Aorta (tissue), 5 donors: ENCODE measurements around the gene GLRA2. TPM values are rescaled to one million over a fixed set of nuclear protein-coding genes. Genes with fewer than 3 reads are reported as not detected.
A peak's percentile ranks its signal among the peaks of the same experiment; 100 is the strongest.

Experiments used
- ATAC-seq: fragments of 200-7000 bp; cut with Tn5 transposase; one replicate; pipeline ENCODE4 v1.9.1; 2022; ENCODE audit warnings: moderate library complexity; ENCODE audit not compliant: low FRiP score
- DNase-seq, 2 donors: peaks; one replicate each; pipeline ENCODE4 v3.0.0-alpha.2; 2020
- H3K27ac ChIP-seq, 2 donors: one replicate each; pipeline ENCODE4 v1.5.1; 2013; ENCODE audit warnings: low read length in 2 of 2, mild to moderate bottlenecking in 2 of 2, moderate library complexity in 2 of 2, control low read depth in 1 of 2, inconsistent platforms in 1 of 2, low read depth in 1 of 2
- H3K27me3 ChIP-seq, 2 donors: one replicate each; pipeline ENCODE4 v1.6.1; 2013; ENCODE audit warnings: control low read depth in 1 of 2, low read length in 1 of 2, mild to moderate bottlenecking in 1 of 2, moderate library complexity in 1 of 2; ENCODE audit not compliant: insufficient read depth in 2 of 2, control insufficient read depth in 1 of 2
- H3K36me3 ChIP-seq, 2 donors: one replicate each; pipeline ENCODE4 v1.6.1; 2013; ENCODE audit warnings: control low read depth in 1 of 2, low read length in 1 of 2, mild to moderate bottlenecking in 1 of 2; ENCODE audit not compliant: insufficient read depth in 2 of 2, control insufficient read depth in 1 of 2
- H3K4me1 ChIP-seq, 2 donors: one replicate each; pipeline ENCODE4 v1.6.1; 2013; ENCODE audit warnings: low read length in 2 of 2, control low read depth in 1 of 2, mild to moderate bottlenecking in 1 of 2, moderate library complexity in 1 of 2; ENCODE audit not compliant: insufficient read depth in 2 of 2, control insufficient read depth in 1 of 2
- H3K4me3 ChIP-seq, 2 donors: one replicate each; pipeline ENCODE4 v1.5.1; 2013; ENCODE audit warnings: low read length in 2 of 2, control low read depth in 1 of 2, mild to moderate bottlenecking in 1 of 2
- H3K9me3 ChIP-seq: one replicate; pipeline ENCODE4 v1.6.1; 2013; ENCODE audit warnings: mild to moderate bottlenecking, low read length; ENCODE audit not compliant: control insufficient read depth
- WGBS, 2 donors: extraction: QIAGEN DNeasy Blood & Tissue Kit; methylation state at CpG; one replicate each; pipeline ENCODE4 v1.1.7; 2013; 5-methylcytosine and 5-hydroxymethylcytosine counted together
- intact Hi-C, 2 donors: fragments of 100-400 bp; cut with DNase I; formaldehyde crosslinking; loops; one replicate each; pipeline versions ENCODE4 v1.14.2 to v1.15.0; 2022
- long read RNA-seq, 2 donors: library from polyadenylated mRNA; unstranded; transcript quantifications; one replicate each; pipeline ENCODE4 v2.0.0, GENCODE V29; 2020 to 2021
- polyA plus RNA-seq, 2 donors: library from polyadenylated mRNA; stranded (reverse); fragments of 200-250 nt; gene quantifications; one replicate each; pipeline ENCODE4 v1.2.3, GENCODE V29; 2013
- total RNA-seq, 2 donors: library from RNA; stranded (reverse); fragmentation: NEBNext Ultra II Directional; extraction: Animal tissue kit (Norgen Biotek cat#: 25700); gene quantifications; one replicate each; pipeline ENCODE4 v1.2.1, GENCODE V29; 2021
- donor health status: healthy with polysubstance abuse.
- donor health status: Bipolar disorder and iron deficiency.
- donor health status: DM: no; HTN: no; CAD: no.
- donor health status: DM: no; HTN: no; CAD: no.
- donor health status: DM: yes; HTN: yes; CAD: no.

Gene GLRA2
- not detected for total RNA-seq
- polyA plus RNA-seq, result not detected
- long read RNA-seq, donor 1, result 0 reads
- long read RNA-seq, donor 2, partial matches to known transcripts, result 0 of 1 reads
- long read RNA-seq, donor 2, other reads (novel, unspliced or antisense), result 1 of 1 reads

GRCh38 chrX:14529290-14529989, at the start of gene GLRA2:
GLRA2 (plus strand) TSS chrX:14529536; CDS start chrX:14530058, 522 bp downstream.
- ATAC-seq, result no peak
- Histone ChIP-seq H3K4me1 (no peaks in the 10 kb centered on the region), H3K36me3 (no peaks in the 10 kb centered on the region), H3K9me3 (no peaks in the 10 kb centered on the region), H3K4me3 (no peak within 1 kb of the TSS), H3K27me3 (no peaks in the 10 kb centered on the region), H3K27ac (no peak within 1 kb of the TSS)
- DNase-seq, result no peak
- intact Hi-C loops, result no loop called here
- WGBS, 2 donors, result 5 to 12% methylated on average over 17 of the region's 17 CpGs

GRCh38 chrX:14489437-14489836, 39.9 kb upstream of the GLRA2 start:
- intact Hi-C loops, result no loop called here
- no peak for DNase-seq
- 57 to 83% methylated on average over 8 of the region's 8 CpGs for WGBS, 2 donors

GRCh38 chrX:14491689-14492088, 37.6 kb upstream of the GLRA2 start:
- Histone ChIP-seq H3K27me3 (no peaks in the 10 kb centered on the region), H3K36me3 (no peaks in the 10 kb centered on the region), H3K4me1 (no peaks in the 10 kb centered on the region), H3K9me3 (no peaks in the 10 kb centered on the region), H3K4me3 (no peak overlapping the region), H3K27ac (no peak overlapping the region)
- intact Hi-C loops, result no loop called here
- 25 to 56% methylated on average over 3 of the region's 3 CpGs for WGBS, 2 donors
- DNase-seq (no peak), ATAC-seq (no peak)

More at GRCh38 chrX:14489437-14489836, 39.9 kb upstream of the GLRA2 start:
- no peaks in the 10 kb centered on the region for H3K36me3 ChIP-seq
- no peaks in the 10 kb centered on the region for H3K4me1 ChIP-seq
- H3K27ac ChIP-seq, result no peak overlapping the region
- no peaks in the 10 kb centered on the region for H3K9me3 ChIP-seq
- no peak overlapping the region for H3K4me3 ChIP-seq
- no peak for ATAC-seq
- no peaks in the 10 kb centered on the region for H3K27me3 ChIP-seq

GRCh38 chrX:14496674-14497073, 32.7 kb upstream of the GLRA2 start:
- intact Hi-C loops, result no loop called here

GRCh38 chrX:14497184-14497666, 32.1 kb upstream of the GLRA2 start:
- H3K36me3 ChIP-seq, result no peaks in the 10 kb centered on the region

More at GRCh38 chrX:14496674-14497073, 32.7 kb upstream of the GLRA2 start:
- no peaks in the 10 kb centered on the region for H3K4me1 ChIP-seq
- H3K27me3 ChIP-seq, result no peaks in the 10 kb centered on the region
- WGBS, 2 donors, result 47 to 52% methylated on average over 3 of the region's 3 CpGs
- no peaks in the 10 kb centered on the region for H3K9me3 ChIP-seq
- ATAC-seq (no peak), DNase-seq (no peak)
- peak overlapping the region; percentile 40 to 59 for H3K4me3 ChIP-seq
- H3K36me3 ChIP-seq, result no peaks in the 10 kb centered on the region
- no peak overlapping the region for H3K27ac ChIP-seq

GRCh38 chrX:14501327-14501726, 28.0 kb upstream of the GLRA2 start:
- WGBS, 2 donors, result 17 to 66% methylated on average over 5 of the region's 5 CpGs
- Histone ChIP-seq H3K27ac (no peak overlapping the region), H3K9me3 (no peaks in the 10 kb centered on the region), H3K36me3 (no peaks in the 10 kb centered on the region), H3K4me3 (no peak overlapping the region), H3K4me1 (peaks cover 0 to 2% of the 10 kb centered on the region in 2 donors), H3K27me3 (no peaks in the 10 kb centered on the region)
- intact Hi-C loops, result no loop called here
- ATAC-seq (no peak), DNase-seq (no peak)

More at GRCh38 chrX:14497184-14497666, 32.1 kb upstream of the GLRA2 start:
- DNase-seq, result no peak
- peak overlapping the region; percentile 40 to 59 for H3K4me3 ChIP-seq
- no peaks in the 10 kb centered on the region for H3K9me3 ChIP-seq
- intact Hi-C loops, result no loop called here
- H3K27me3 ChIP-seq, result no peaks in the 10 kb centered on the region
- WGBS, 2 donors, result 6 to 18% methylated on average over 4 of the region's 4 CpGs
- no peak overlapping the region for H3K27ac ChIP-seq
- ATAC-seq, result peak; percentile 64
- H3K4me1 ChIP-seq, result no peaks in the 10 kb centered on the region

GRCh38 chrX:14504960-14505538, 24.3 kb upstream of the GLRA2 start:
- Histone ChIP-seq H3K4me3 (no peak overlapping the region), H3K36me3 (no peaks in the 10 kb centered on the region), H3K27me3 (no peaks in the 10 kb centered on the region), H3K4me1 (peaks cover 0 to 2% of the 10 kb centered on the region in 2 donors), H3K9me3 (no peaks in the 10 kb centered on the region), H3K27ac (no peak overlapping the region)
- WGBS, 2 donors, result 28 to 48% methylated on average over 1 of the region's 1 CpG
- ATAC-seq (no peak), DNase-seq (no peak)
- intact Hi-C loops, result no loop called here

- Histone ChIP-seq H3K36me3 (no peaks in the 10 kb centered on the region), H3K27ac (no peak overlapping the region), H3K4me3 (no peak overlapping the region), H3K9me3 (no peaks in the 10 kb centered on the region), H3K4me1 (peaks cover 0 to 2% of the 10 kb centered on the region in 2 donors), H3K27me3 (no peaks in the 10 kb centered on the region)
- WGBS, 2 donors, result 71 to 77% methylated on average over 1 of the region's 1 CpG
- DNase-seq, result no peak
- no peak for ATAC-seq
- intact Hi-C loops, result no loop called here
Measured at GRCh38 chrX:14505648-14506047, 23.7 kb upstream of the GLRA2 start.

GRCh38 chrX:14506866-14507265, 22.5 kb upstream of the GLRA2 start:
- Histone ChIP-seq H3K27ac (no peak overlapping the region), H3K4me1 (peaks cover 0 to 2% of the 10 kb centered on the region in 2 donors), H3K36me3 (no peaks in the 10 kb centered on the region), H3K9me3 (no peaks in the 10 kb centered on the region), H3K4me3 (no peak overlapping the region), H3K27me3 (no peaks in the 10 kb centered on the region)
- intact Hi-C loops, result no loop called here
- no peak for DNase-seq
- no peak for ATAC-seq
